GM20431 (cell line): ENCODE results near the gene AGL.
"Not testable (repeated sequence)": the region's sequence is repeated elsewhere in the genome, so short reads cannot be mapped to it uniquely, and the experiment has no call there.

ENCODE experiments used
- in situ Hi-C: fragments of 300-500 bp; cut with MseI, MboI; formaldehyde crosslinking; loops from one replicate; pipeline ENCODE4 v1.15.0; 2020; ENCODE audit warnings: low sequenced_read_pairs; ENCODE audit not compliant: unreplicated experiment

Gene AGL

DNA sequence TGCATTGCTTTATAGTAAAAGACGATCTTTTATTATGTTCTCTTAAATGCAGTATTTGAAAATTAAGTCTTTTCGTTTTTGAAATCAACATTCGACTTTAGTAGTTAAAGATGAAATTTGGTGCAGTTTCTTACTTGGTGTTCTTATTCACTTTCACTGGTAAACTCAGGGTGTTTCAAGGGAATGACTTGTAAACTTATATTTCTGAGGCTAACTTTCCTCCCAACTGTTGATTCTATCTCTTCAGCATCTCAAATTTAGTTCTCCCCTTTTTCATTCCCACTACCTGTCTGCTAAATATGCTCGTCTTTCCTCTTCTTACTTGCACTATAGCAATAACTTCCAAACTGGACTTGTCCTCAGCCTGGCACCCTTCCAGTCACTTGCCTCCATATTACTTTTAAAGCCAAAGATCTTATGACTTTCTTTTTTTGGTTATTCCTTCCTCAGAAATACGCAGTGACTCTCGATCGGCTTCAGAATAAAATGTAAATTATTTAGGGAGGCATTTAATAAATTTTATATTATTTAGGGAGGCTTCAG, 120.6 kb downstream of the AGL start:
- in situ Hi-C loops: no loop called here

GRCh38 chr1:99972066-99972465, 121.9 kb downstream of the AGL start:
- in situ Hi-C loops: not testable (repeated sequence)
